Measurements from ENCODE around the gene CYP2E1.

Gene CYP2E1

GRCh38 chr10:133528296-133528844, 1.2 kb downstream of the CYP2E1 start:
- no peak overlapping the region for H3K4me3 ChIP-seq (ENCODE audit: low read depth, low read length)
- DNase-seq (ENCODE audit: low read depth, low spot score), result no peak
- in situ Hi-C loops (cut with HindIII; ENCODE audit: low sequenced_read_pairs), result no loop called here
- TF ChIP-seq, protein P1, sequence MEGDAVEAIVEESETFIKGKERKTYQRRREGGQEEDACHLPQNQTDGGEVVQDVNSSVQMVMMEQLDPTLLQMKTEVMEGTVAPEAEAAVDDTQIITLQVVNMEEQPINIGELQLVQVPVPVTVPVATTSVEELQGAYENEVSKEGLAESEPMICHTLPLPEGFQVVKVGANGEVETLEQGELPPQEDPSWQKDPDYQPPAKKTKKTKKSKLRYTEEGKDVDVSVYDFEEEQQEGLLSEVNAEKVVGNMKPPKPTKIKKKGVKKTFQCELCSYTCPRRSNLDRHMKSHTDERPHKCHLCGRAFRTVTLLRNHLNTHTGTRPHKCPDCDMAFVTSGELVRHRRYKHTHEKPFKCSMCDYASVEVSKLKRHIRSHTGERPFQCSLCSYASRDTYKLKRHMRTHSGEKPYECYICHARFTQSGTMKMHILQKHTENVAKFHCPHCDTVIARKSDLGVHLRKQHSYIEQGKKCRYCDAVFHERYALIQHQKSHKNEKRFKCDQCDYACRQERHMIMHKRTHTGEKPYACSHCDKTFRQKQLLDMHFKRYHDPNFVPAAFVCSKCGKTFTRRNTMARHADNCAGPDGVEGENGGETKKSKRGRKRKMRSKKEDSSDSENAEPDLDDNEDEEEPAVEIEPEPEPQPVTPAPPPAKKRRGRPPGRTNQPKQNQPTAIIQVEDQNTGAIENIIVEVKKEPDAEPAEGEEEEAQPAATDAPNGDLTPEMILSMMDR (IDR thresholded peaks at IDR 0.05; ENCODE audit: low read depth, low read length), result no peak

- no peak overlapping the region for H3K4me3 ChIP-seq (ENCODE audit: low read depth, low read length)
- TF ChIP-seq, protein P1 (IDR thresholded peaks at IDR 0.05; ENCODE audit: low read depth, low read length), result no peak
- no peak for DNase-seq (ENCODE audit: low read depth, low spot score)
- in situ Hi-C loops (cut with HindIII; ENCODE audit: low sequenced_read_pairs), result no loop called here
Observed at GRCh38 chr10:133528845-133529575, 1.8 kb downstream of the CYP2E1 start.

GRCh38 chr10:133529576-133529946, 2.4 kb downstream of the CYP2E1 start:
- in situ Hi-C loops (cut with HindIII; ENCODE audit: low sequenced_read_pairs), result no loop called here

DNA sequence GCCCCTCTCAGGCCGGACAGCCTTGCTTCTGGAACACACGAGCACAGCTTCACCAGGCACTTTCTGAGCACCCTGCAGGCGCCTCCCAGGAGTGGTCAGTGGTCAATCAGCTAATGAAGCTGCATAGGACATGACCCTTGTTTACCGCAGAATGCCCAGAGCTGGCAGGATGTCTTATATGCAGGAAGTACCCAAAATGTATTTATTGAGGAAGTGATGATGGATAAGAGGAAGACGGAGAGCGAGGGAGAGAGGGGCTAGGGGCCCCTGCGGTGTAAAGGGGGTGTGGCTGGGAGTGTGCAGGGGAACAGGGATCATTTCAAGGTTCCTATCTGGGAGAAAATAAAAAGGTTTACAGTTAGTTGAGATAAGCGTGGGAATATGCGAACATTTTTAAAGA, 3.3 kb downstream of the CYP2E1 start:
- in situ Hi-C loops (cut with HindIII; ENCODE audit: low sequenced_read_pairs), result no loop called here
- DNase-seq (ENCODE audit: low read depth, low spot score), result no peak
- no peak overlapping the region for H3K4me3 ChIP-seq (ENCODE audit: low read depth, low read length)
- TF ChIP-seq, protein P1 (IDR thresholded peaks at IDR 0.05; ENCODE audit: low read depth, low read length), result no peak

More at GRCh38 chr10:133529576-133529946, 2.4 kb downstream of the CYP2E1 start:
- H3K4me3 ChIP-seq (ENCODE audit: low read depth, low read length), result no peak overlapping the region
- TF ChIP-seq, protein P1 (IDR thresholded peaks at IDR 0.05; ENCODE audit: low read depth, low read length), result no peak
- DNase-seq (ENCODE audit: low read depth, low spot score), result no peak

- no peak overlapping the region for H3K4me3 ChIP-seq (ENCODE audit: low read depth, low read length)
- no peak for DNase-seq (ENCODE audit: low read depth, low spot score)
- TF ChIP-seq, protein P1 (IDR thresholded peaks at IDR 0.05; ENCODE audit: low read depth, low read length), result no peak
- in situ Hi-C loops (cut with HindIII; ENCODE audit: low sequenced_read_pairs), result no loop called here
Observed at GRCh38 chr10:133532871-133533270, 5.7 kb downstream of the CYP2E1 start.

DNA sequence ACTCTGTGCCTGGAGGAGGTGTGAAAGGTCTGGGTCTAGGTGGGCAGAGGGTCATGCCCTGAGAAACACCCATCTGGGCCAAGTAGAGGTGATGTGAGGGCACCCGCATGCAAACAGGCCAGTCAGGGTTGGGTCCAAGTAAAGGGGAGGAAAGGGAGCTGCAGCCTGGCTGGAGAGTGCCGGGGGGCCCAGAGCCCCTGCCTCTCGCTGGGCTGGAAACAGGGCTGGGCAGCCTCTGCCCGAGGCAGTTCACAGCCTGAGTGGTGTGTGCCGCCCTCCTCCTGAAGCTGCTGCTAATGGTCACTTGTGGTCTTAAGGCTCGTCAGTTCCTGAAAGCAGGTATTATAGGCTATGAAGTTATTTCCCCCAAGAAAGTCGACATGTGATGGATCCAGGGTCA, 7.3 kb downstream of the CYP2E1 start:
- TF ChIP-seq, protein P1 (IDR thresholded peaks at IDR 0.05; ENCODE audit: low read depth, low read length), result no peak
- in situ Hi-C loops (cut with HindIII; ENCODE audit: low sequenced_read_pairs), result no loop called here
- no peak for DNase-seq (ENCODE audit: low read depth, low spot score)
- no peak overlapping the region for H3K4me3 ChIP-seq (ENCODE audit: low read depth, low read length)

Measured in astrocyte of the spinal cord (primary cell).